NOMO-1 treated with DMSO at 0.1 percent for 48 hours (cell line): ENCODE measurements around the gene ARMC9.
"Not testable (repeated sequence)": the region's sequence is repeated elsewhere in the genome, so short reads cannot be mapped to it uniquely, and the experiment has no call there.

Source experiments
- DNase-seq: peaks from one replicate; lab custom pipeline; 2025; ENCODE audit not compliant: unreplicated experiment; lab: John Stamatoyannopoulos, UW

The ARMC9 gene

DNA sequence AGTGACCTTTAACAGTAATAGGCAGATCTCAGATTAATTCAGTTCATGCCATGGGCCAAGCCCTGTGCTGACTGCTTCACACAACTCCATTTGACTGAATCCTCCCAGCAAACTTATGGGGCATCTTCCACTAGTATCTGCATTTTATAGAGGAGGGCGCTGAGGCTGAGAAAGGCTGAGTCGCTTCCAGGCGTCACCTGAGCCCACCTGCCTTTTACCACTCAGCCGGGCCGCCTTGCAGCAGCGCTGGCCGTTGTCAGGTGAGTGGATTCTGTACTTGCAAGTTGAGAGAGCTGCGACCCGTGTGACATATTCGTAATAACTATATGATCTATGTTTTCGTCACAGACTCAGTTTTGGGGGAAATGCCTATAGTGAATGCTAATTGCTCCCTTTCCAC is 137.8 kb downstream of the ARMC9 start:
- DNase-seq = no peak

- no peak for DNase-seq
Measured at GRCh38 chr2:231336700-231337099, 138.3 kb downstream of the ARMC9 start.

DNA sequence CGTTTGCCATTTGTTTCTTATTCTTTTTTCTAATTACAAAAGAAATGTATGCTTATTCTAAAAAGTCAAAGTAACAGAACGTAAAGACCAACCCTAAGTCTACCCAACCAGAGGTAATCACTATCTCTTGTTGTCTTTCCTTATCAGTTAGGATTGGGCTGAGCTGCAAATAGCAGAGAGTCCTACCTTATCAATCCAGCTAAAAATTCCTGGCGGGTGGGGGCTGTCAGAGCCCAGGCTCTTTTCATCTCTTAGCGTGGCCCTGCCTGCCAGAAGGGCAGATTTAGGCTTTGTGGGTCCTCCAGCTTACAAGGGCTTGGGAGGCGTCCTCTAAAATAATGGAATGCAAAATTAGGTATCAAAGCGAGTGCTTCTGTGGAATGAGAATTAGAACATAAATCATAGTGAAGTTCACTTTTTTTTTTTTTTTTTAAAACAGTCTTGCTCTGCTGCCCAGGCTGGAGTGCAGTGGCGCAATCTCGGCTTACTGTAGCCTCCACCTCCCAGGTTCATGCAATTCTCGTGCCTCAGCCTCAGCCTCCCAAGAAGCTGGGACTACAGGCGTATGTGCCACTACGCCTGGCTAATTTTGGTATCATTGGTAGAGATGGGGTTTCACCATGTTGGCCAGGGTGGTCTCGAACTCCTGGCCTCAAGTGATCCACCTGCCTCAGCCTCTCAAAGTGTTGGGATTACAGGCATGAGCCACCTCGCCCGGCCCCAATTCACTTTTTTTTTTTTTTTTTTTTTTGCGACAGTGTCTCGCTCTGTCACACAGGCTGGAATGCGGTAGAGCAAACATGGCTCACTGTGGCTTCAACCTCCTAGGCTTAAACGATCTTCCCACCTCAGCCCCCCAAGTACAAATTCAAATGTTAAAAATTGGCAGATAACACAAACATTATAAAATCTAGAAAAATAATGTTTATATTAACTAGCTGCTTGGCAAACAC is 139.7 kb downstream of the ARMC9 start:
- no peak for DNase-seq

GRCh38 chr2:231339316-231339715 is 140.9 kb downstream of the ARMC9 start:
- no peak for DNase-seq

GRCh38 chr2:231341100-231341499 is 142.7 kb downstream of the ARMC9 start:
- no peak for DNase-seq

GRCh38 chr2:231342061-231342711 is 143.8 kb downstream of the ARMC9 start:
- DNase-seq = no peak

GRCh38 chr2:231343006-231343710 is 144.7 kb downstream of the ARMC9 start:
- no peak for DNase-seq

DNA sequence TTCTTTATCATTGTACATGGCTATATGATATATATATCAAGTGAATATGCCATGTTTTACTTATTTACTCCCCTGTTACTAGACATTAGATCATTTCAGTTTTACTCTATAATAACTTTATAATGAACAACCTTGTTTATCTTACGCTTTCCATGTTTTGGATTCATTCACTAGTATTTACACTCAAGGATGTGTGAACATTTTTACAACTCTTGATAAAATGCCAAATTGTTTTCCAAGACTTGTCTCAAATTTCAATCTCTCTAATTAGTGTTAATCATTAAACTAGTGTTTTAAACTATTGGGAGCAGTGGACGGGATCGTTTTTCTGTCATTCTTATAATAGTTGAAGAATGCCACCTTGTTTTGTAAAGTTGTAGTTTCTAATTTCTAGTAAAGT is 145.6 kb downstream of the ARMC9 start:
- DNase-seq = no peak

GRCh38 chr2:231344851-231345250 is 146.4 kb downstream of the ARMC9 start:
- DNase-seq = no peak

DNA sequence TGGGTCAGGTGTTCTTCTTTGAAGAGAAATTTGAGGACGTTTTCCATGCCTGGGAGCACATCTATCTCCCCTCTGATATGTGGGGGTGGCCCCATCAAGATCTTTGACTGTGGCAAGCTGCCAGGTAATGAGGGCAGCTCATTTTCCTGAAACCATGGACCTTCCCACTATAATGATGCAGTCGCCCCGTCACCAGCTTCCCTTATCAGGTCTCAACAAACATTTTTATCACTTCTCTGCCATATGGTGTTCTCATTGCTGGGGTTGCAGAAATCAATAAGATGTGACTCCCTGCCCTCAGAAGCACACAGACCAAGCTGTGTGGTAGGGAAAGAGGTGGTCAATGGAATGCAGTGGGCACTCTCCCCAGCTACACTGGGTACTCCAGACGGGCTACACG is 148.7 kb downstream of the ARMC9 start:
- no peak for DNase-seq

- DNase-seq = no peak
Measured at GRCh38 chr2:231347638-231348037, 149.2 kb downstream of the ARMC9 start.

GRCh38 chr2:231348173-231348572 is 149.7 kb downstream of the ARMC9 start:
- no peak for DNase-seq

DNA sequence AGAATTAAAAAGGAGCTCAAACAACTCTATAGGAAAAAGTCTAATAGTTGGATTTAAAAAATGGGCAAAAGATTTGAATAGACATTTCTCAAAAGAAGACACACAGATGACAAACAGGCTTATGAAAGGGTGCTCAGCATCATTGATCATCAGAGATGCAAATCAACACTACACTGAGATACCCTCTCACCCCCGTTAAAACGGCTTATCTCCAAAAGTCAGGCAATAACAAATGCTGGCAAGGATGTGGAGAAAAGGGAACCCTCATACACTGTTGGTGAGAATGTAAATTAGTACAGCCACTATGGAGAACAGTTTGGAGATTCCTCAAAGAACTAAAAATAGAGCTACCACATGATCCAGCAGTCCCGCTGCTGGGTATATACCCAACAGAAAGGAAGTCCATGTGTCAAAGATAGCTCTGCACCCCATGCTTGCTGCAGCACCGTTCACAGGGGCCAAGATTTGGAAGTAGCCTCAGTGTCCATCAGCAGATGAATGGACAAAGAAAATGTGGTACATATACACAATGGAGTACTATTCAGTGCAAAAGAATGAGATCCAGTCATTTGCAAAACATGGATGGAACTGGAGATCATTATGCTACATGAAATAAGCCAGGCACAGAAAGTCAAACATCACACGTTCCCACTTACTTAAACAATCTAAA is 150.4 kb downstream of the ARMC9 start:
- DNase-seq = no peak

GRCh38 chr2:231349374-231349735 is 150.9 kb downstream of the ARMC9 start:
- DNase-seq = not testable (repeated sequence)

DNA sequence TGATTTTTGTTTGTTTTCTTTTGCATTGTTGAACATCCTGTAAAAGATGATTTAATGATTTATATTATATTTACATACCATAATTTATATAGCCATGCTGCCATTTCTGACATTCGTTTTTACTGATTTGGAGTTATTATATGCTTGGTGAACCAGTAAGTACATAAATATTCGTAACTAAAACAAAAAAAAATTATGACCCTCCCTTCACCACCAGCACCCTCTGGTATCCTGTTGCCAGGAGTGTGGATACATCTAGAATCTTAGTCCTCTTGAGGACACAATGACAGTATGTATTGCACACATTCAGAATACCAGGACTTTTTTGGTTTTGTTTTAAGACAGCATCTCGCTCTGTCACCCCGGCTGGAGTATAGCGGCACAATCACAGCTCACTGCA is 153.2 kb downstream of the ARMC9 start:
- DNase-seq = no peak

DNA sequence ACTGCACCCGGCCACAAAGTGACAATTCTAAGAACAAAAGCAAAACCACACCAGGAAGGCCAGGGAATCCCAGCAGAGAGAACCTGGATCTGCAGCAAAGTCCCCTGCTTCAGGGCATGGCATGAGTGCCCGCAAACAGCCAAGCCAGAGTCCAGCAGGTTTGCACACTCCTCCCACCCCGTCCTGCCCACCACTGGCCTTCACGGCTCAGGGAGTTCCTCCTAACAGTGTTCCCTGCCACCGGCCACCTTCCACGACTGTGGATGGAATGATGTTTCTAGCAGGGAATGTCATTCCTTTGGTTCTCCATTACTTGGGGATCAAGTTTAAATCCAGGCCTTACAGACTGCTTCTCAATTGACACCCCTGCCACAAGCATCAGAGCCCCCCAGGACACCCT is 155.0 kb downstream of the ARMC9 start:
- DNase-seq = no peak

DNA sequence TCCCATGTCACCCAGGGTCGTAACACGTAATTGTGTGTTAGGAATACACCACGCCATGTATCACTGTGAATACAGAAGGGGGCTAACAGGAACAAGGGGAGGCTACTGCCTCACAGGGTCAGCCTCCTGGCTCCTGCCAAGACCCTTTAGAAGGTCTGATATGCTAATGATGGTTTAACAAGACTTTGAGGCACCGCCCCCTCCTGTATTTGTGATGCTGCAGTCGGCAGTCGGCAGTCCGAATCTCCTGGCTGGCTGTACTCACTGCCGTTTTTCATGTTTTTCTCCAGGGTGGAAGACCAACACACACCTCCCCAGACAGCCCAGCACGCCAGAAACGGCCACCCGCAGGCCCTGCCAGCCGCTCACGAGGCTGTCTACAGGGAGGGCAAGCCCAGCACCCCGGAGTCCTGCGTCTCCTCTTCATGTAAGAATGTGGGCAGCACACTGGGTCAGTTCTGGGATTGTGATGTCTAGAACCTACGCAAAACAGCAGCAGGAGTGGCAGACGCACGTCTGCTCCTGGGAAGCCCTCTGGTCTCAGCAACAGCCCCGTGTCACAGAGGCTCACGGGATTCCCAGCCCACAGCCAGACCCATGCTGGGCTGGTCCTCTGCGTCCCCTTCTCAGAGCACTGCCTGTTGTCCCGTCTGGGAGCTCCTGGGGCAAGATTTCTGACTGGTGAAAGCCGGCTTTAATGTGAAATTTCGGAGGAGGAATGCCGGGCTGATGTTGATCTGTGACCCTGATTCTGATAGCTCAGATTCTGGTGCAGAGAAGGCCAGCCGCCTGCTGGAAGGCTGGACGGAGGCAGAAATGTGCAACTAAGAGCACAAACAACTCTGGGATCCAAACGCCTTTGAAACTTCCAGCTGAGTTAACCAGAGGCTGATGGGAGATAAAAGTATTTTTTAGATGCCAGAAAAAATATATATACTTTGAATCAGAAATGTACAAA is 157.4 kb downstream of the ARMC9 start:
- no peak for DNase-seq

- no peak for DNase-seq
Measured at GRCh38 chr2:231356466-231356844, 158.0 kb downstream of the ARMC9 start.

- DNase-seq = no peak
Measured at GRCh38 chr2:231357048-231357447, 158.6 kb downstream of the ARMC9 start.

DNA sequence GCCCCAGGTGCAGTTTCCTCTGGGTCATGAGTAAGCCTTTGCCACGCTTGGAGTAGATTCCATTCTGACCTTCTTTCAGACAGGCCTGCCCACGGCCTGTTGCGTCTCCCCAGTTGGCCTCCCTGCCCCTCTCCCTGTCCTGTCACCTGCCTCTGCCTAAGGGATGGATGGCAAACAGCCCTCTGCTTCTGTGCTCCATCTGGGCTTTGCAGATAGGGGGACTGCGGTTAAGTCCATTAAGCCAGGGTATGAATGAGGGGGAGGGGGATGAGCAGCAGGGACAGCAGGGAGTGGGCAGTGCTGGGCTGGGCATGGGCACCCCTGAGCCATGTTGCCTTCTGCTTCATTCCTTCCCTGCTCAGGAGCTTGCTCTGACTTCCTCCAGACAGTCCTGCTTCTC is 159.5 kb downstream of the ARMC9 start:
- DNase-seq = no peak
